ENCODE measurements around the gene TDP1. TPM values are rescaled to one million over a fixed set of nuclear protein-coding genes. Genes with fewer than 3 reads are reported as not detected.

Gene TDP1
- total RNA-seq, 6 donors from 2014 or later, result 6.4 to 33.5 (median 13.5) TPM

- H3K4me1 ChIP-seq, result peaks cover 12 to 33% (median 18%) of the 10 kb centered on the region in 4 donors
- H3K9me3 ChIP-seq, result no peaks in the 10 kb centered on the region
- no peaks in the 10 kb centered on the region for H3K27me3 ChIP-seq
- ATAC-seq (ENCODE audit: low FRiP score in 2 of 2), result no peak
- H3K27ac ChIP-seq, result peak overlapping the region; percentile 72 to 90 (median 88)
- WGBS, 2 donors, result 44% methylated on average over 15 of the region's 15 CpGs
- no peaks in the 10 kb centered on the region for H3K36me3 ChIP-seq
- TF ChIP-seq, protein P1, sequence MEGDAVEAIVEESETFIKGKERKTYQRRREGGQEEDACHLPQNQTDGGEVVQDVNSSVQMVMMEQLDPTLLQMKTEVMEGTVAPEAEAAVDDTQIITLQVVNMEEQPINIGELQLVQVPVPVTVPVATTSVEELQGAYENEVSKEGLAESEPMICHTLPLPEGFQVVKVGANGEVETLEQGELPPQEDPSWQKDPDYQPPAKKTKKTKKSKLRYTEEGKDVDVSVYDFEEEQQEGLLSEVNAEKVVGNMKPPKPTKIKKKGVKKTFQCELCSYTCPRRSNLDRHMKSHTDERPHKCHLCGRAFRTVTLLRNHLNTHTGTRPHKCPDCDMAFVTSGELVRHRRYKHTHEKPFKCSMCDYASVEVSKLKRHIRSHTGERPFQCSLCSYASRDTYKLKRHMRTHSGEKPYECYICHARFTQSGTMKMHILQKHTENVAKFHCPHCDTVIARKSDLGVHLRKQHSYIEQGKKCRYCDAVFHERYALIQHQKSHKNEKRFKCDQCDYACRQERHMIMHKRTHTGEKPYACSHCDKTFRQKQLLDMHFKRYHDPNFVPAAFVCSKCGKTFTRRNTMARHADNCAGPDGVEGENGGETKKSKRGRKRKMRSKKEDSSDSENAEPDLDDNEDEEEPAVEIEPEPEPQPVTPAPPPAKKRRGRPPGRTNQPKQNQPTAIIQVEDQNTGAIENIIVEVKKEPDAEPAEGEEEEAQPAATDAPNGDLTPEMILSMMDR (IDR thresholded peaks at IDR 0.05), result no peak
- TF ChIP-seq POLR2A (IDR thresholded peaks at IDR 0.05) (no peak), EP300 (IDR thresholded peaks at IDR 0.05) (no peak), POLR2AphosphoS5 (IDR thresholded peaks at IDR 0.05) (no peak)
- no peak for DNase-seq
- peak overlapping the region; percentile 66 to 84 (median 74) for H3K4me3 ChIP-seq
These were observed 908 bp downstream of the TDP1 start for GRCh38 chr14:89956661-89957009.

- Histone ChIP-seq H3K36me3 (no peaks in the 10 kb centered on the region), H3K4me3 (no peak overlapping the region), H3K4me1 (peaks cover 12 to 33% (median 18%) of the 10 kb centered on the region in 4 donors), H3K9me3 (no peaks in the 10 kb centered on the region), H3K27me3 (no peaks in the 10 kb centered on the region), H3K27ac (no peak overlapping the region)
- ATAC-seq (ENCODE audit: low FRiP score in 2 of 2) (no peak), DNase-seq (no peak)
- TF ChIP-seq POLR2A (IDR thresholded peaks at IDR 0.05) (no peak), EP300 (IDR thresholded peaks at IDR 0.05) (no peak), POLR2AphosphoS5 (IDR thresholded peaks at IDR 0.05) (no peak)
- TF ChIP-seq, protein P1 (IDR thresholded peaks at IDR 0.05), result no peak
- WGBS, 2 donors, result 93 to 100% methylated on average over 1 of the region's 1 CpG
These were observed 1.6 kb downstream of the TDP1 start for GRCh38 chr14:89957376-89957775.

DNA sequence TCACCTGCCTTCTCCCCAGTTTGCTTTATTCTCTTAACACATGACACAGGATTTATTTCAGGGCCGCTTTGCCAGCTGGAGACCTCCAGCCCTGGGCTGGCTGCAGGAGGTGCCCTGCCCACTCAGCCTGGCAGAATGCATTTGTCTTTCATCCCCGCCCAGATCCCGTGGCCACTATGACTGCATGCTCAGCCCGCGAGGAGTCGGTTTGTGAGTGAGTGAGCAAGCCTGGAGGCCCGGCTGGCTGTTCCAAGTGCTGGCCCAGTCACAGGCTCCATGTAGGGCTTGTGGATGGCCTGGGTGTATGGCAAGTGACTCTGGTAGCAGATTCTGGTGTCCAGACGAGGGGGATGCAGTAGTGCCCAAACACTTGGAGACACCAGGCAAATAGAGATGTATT lies 2.1 kb downstream of the TDP1 start:
- Histone ChIP-seq H3K4me1 (peaks cover 12 to 33% (median 18%) of the 10 kb centered on the region in 4 donors), H3K9me3 (no peaks in the 10 kb centered on the region), H3K27ac (no peak overlapping the region), H3K27me3 (no peaks in the 10 kb centered on the region), H3K36me3 (peaks cover 0 to 3% (median 0%) of the 10 kb centered on the region in 4 donors), H3K4me3 (no peak overlapping the region)
- TF ChIP-seq, protein P1 (IDR thresholded peaks at IDR 0.05), result no peak
- TF ChIP-seq POLR2A (IDR thresholded peaks at IDR 0.05) (no peak), POLR2AphosphoS5 (IDR thresholded peaks at IDR 0.05) (no peak), EP300 (IDR thresholded peaks at IDR 0.05) (no peak)
- ATAC-seq (ENCODE audit: low FRiP score in 2 of 2) (no peak), DNase-seq (peak in 1 of 2 donors; percentile 54)
- WGBS, 2 donors, result 71 to 98% methylated on average over 5 to 8 of the region's 8 CpGs

- no peaks in the 10 kb centered on the region for H3K27me3 ChIP-seq
- DNase-seq (no peak), ATAC-seq (ENCODE audit: low FRiP score in 2 of 2) (no peak)
- WGBS, 2 donors, result 43 to 71% methylated on average over 1 of the region's 1 CpG
- TF ChIP-seq EP300 (IDR thresholded peaks at IDR 0.05) (no peak), POLR2A (IDR thresholded peaks at IDR 0.05) (no peak), POLR2AphosphoS5 (IDR thresholded peaks at IDR 0.05) (no peak)
- TF ChIP-seq, protein P1 (IDR thresholded peaks at IDR 0.05), result no peak
- no peak overlapping the region for H3K4me3 ChIP-seq
- H3K36me3 ChIP-seq, result peaks cover 0 to 14% (median 2%) of the 10 kb centered on the region in 4 donors
- no peaks in the 10 kb centered on the region for H3K9me3 ChIP-seq
- H3K27ac ChIP-seq, result no peak overlapping the region
- peaks cover 12 to 32% (median 14%) of the 10 kb centered on the region in 4 donors for H3K4me1 ChIP-seq
These were observed 3.2 kb downstream of the TDP1 start for GRCh38 chr14:89958966-89959365.

DNA sequence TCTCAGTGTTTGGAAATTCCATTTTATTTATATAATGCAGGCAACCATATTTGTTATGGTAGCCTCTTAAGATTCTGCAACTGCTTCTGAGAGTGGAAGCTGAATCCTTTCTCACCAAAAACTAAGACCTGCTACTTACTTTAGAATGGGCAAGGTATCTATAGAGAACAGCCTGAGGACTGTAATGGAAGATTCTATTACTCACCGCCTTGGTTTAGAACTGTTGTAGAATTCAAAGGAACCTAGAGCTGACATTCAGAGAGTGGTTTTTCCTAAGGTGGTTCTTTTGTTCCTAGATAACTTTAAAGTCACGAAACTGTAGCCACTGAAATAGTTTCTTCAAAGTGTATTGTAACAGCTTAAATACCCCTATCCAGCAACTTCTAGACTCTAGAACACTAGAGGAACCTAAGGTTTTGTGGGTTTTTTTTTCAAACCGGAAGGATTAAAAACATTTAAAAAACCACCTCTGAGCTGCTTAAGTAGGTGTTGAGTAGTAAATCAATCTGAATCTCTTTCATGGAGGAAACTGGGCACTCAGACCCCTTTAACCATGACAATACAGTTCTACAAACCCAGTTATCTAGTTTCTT lies 4.2 kb downstream of the TDP1 start:
- Histone ChIP-seq H3K4me3 (no peak overlapping the region), H3K36me3 (peaks cover 0 to 16% (median 2%) of the 10 kb centered on the region in 4 donors), H3K27me3 (no peaks in the 10 kb centered on the region), H3K27ac (no peak overlapping the region), H3K4me1 (peaks cover 10 to 27% (median 12%) of the 10 kb centered on the region in 4 donors), H3K9me3 (no peaks in the 10 kb centered on the region)
- ATAC-seq (ENCODE audit: low FRiP score in 2 of 2) (no peak), DNase-seq (no peak)
- TF ChIP-seq EP300 (IDR thresholded peaks at IDR 0.05), result no peak
- no peak for TF ChIP-seq POLR2A (IDR thresholded peaks at IDR 0.05)
- no peak for TF ChIP-seq POLR2AphosphoS5 (IDR thresholded peaks at IDR 0.05)
- TF ChIP-seq, protein P1 (IDR thresholded peaks at IDR 0.05), result no peak
- 67 to 89% methylated on average over 3 of the region's 3 CpGs for WGBS, 2 donors
